Left colon (tissue), 2 donors: ENCODE results near the gene PNLIPRP2. TPM values are rescaled to one million over a fixed set of nuclear protein-coding genes. Genes with fewer than 3 reads are reported as not detected.

ENCODE experiments used
- ATAC-seq: fragments of 200-7000 bp; cut with Tn5 transposase; one replicate; pipeline ENCODE4 v1.9.1; 2020; ENCODE audit warnings: mild to moderate bottlenecking, moderate library complexity
- DNase-seq, 2 donors: peaks; one replicate each; pipeline ENCODE4 v3.0.0-alpha.2; 2020
- intact Hi-C, 2 donors: fragments of 100-400 bp; cut with DNase I in 1 of 2; cut with micrococcal nuclease in 1 of 2; formaldehyde crosslinking; loops; one replicate each; pipeline versions ENCODE4 v1.11.2 to v1.14.0; 2022; cut with DNase I, micrococcal nuclease
- total RNA-seq, 2 donors: library from RNA; stranded (reverse); fragmentation: NEBNext Ultra II Directional; extraction: Animal tissue kit (Norgen Biotek cat#: 25700); gene quantifications; one replicate each; pipeline ENCODE4 v1.2.1, GENCODE V29; 2021
- donor health status: DM: no; HTN: no; CAD: no.
- donor health status: DM: yes; HTN: yes; CAD: no.

The PNLIPRP2 gene
- total RNA-seq, 2 donors from 2014 or later: 10.3 to 10.7 TPM

DNA sequence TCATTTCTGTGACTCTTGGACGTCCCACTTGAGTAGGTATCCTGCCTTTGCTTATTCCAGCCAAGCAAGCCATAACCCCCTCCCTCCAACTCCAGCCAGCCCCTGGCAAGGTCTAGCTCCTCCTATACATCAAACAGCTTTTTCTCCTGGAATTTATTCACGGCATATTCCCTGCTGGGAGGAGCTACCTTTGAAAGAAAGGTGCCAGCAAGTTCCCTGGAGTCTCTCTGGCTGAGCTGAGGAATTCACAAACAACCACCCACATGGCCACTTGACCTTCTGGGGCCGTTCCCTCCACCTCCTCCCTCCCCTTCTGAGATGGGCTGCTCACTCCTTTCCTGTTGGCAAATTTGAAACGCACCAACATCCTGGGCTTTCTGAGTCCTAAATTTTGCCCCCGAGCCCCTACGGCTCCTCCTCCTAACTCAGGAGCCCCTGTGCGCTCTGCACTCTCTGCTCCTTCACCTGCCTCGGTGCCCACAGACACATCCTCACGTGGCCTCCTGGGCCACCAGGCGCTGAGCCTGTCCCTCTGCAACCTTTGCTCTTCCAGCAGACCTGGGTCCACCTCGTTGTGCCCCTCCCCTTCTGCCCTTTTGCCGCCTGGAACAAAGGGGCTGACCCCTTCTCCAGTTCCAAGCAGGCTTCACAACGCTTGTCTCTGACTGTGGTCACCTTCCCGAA lies 73.6 kb downstream of the PNLIPRP2 start:
- intact Hi-C loops: loop anchor here in 1 of 2 donors (10.0 kb wide), 1 partner anchor 90 kb away; no protein-coding TSS in a partner anchor
- no peak for DNase-seq
- ATAC-seq: no peak

Other genes starting within 250 kb of the PNLIPRP2 start
- under 1 TPM in 1 of 2 donors, not detected in 1; 0.14 TPM for gene PNLIPRP3, start 193.1 kb upstream of the PNLIPRP2 start, total RNA-seq
- under 1 TPM in 1 of 2 donors, not detected in 1; 0.89 TPM for gene PNLIP, start 75.0 kb upstream of the PNLIPRP2 start, total RNA-seq
- gene PNLIPRP1, start 30.0 kb upstream of the PNLIPRP2 start, total RNA-seq: under 1 TPM; 0.50 to 0.82 TPM
- gene HSPA12A, start 121.6 kb downstream of the PNLIPRP2 start, total RNA-seq: 1 to 10 TPM; 6.6 to 7.2 TPM
- under 1 TPM in 1 of 2 donors, not detected in 1; 0.37 TPM for gene ENO4, start 228.5 kb downstream of the PNLIPRP2 start, total RNA-seq